ENCODE results near the gene TPRN.

GRCh38 chr9:137225699-137226331, 25.3 kb upstream of the TPRN start:
- TF ChIP-seq, protein P1, sequence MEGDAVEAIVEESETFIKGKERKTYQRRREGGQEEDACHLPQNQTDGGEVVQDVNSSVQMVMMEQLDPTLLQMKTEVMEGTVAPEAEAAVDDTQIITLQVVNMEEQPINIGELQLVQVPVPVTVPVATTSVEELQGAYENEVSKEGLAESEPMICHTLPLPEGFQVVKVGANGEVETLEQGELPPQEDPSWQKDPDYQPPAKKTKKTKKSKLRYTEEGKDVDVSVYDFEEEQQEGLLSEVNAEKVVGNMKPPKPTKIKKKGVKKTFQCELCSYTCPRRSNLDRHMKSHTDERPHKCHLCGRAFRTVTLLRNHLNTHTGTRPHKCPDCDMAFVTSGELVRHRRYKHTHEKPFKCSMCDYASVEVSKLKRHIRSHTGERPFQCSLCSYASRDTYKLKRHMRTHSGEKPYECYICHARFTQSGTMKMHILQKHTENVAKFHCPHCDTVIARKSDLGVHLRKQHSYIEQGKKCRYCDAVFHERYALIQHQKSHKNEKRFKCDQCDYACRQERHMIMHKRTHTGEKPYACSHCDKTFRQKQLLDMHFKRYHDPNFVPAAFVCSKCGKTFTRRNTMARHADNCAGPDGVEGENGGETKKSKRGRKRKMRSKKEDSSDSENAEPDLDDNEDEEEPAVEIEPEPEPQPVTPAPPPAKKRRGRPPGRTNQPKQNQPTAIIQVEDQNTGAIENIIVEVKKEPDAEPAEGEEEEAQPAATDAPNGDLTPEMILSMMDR (IDR thresholded peaks at IDR 0.05 in 2 of 3, conservative IDR thresholded peaks at IDR 0.05 in 1 of 3; ENCODE audit: insufficient read depth in 2 of 3, low read depth in 1 of 3, low read length in 3 of 3) = no peak
- TF ChIP-seq MEF2A (IDR thresholded peaks at IDR 0.05; ENCODE audit: control insufficient read depth, low read depth, low read length) (no peak), ERF (CRISPR knock-in tag; IDR thresholded peaks at IDR 0.05) (no peak), HDAC8 (tag; IDR thresholded peaks at IDR 0.05) (no peak), BHLHE40 (IDR thresholded peaks at IDR 0.05; ENCODE audit: low read length) (no peak), POLR2H (tag; IDR thresholded peaks at IDR 0.05; ENCODE audit: low read depth) (no peak), PTBP1 (IDR thresholded peaks at IDR 0.05; ENCODE audit: low read depth, low read length) (no peak)
